ENCODE results near the gene LRFN2.

GRCh38 chr6:40362859-40363258 lies 224.3 kb downstream of the LRFN2 start:
- no peak for TF ChIP-seq CTCF (conservative IDR thresholded peaks at IDR 0.05; ENCODE audit: low read depth in 2 of 2)
- TF ChIP-seq ZNF331 (CRISPR knock-in tag; IDR thresholded peaks at IDR 0.05; ENCODE audit: low read depth) = no peak
- TF ChIP-seq REST (IDR thresholded peaks at IDR 0.05; ENCODE audit: unreplicated experiment) = no peak

Data from GM23338 (cell line).